GM19467 (cell line): ENCODE results near the gene USP13.

Experiments used
- ATAC-seq: cut with Tn5 transposase; IDR thresholded peaks from one replicate; pipeline ENCODE4 v1.9.1; 2021; ENCODE audit warnings: mild to moderate bottlenecking, moderate library complexity; ENCODE audit not compliant: unreplicated experiment

USP13 gene

DNA sequence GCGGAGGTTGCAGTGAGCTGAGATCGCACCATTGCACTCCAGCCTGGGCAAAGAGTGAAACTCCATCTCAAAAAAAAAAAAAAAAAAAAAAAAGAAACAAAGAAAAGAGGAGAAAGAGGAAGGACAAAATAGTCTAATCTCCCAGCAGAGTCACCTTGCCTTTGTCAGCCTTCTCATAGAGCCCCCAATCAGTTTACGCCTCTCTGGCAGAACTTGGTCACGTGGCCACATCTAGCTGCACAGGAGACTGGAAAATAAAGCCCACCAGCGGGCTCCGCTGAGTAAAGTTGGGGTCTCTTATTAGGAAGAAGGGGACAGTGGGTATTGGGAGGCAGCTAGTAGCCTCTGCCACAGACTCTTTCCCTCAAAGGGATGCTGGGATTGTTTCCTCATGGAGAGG, 41.9 kb downstream of the USP13 start:
- no peak for ATAC-seq

DNA sequence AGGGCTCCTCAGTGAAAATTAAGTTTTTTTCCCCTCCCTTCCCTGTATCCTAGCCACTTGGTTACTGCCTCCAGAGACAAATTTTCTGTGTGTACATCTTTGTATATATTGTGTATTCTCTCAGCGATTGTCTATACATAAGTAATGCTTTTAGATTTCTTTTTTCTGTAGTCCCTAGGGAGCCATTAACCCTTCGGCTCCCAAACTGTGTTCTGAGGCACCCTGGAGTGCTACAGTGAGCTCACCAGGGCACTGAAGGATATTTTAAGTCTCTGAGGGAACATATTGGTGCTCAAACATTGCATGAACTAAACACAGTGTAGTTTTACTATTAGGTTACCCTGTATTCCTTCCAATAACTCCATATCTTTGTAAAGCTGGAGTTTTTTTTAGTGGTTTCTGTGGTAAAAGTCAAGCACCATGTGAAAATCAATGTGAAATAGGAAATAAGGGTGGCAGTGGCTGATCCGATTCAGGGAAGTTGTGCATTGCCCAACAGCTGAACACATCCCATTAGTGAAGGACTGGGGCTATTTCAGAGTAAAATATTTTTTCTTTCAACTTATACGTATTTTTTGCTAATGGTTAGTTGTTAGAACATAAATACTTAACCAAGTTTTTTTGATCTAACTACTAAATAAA, 43.0 kb downstream of the USP13 start:
- ATAC-seq, result no peak

DNA sequence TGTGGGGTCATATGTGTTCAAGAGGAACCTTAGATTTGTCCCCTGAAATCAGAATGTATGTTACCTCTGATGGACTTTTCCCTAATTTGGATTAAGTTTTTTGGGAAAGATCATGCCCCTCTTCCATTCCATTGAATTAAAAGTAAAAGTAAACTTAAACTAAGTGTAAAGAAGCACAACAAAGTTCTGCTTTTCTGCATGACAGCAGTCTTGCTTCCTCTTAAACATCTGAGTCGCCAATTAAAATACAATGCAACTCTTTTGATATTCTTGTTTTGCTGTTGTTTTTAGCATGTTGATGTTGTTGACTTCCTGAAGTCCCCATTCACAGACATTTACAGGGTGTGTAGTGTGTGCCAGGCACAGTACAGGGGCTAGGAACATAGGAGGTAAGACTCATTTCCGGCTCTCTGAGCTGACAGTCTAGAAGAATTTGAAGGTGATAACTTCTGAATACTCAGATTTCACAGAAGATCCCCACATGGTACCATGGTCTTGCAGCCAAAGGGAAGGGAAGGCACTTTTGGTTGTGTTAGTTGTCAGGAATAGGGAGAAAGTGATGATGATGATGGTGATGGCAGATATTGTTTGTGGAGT, 45.0 kb downstream of the USP13 start:
- ATAC-seq, result no peak

DNA sequence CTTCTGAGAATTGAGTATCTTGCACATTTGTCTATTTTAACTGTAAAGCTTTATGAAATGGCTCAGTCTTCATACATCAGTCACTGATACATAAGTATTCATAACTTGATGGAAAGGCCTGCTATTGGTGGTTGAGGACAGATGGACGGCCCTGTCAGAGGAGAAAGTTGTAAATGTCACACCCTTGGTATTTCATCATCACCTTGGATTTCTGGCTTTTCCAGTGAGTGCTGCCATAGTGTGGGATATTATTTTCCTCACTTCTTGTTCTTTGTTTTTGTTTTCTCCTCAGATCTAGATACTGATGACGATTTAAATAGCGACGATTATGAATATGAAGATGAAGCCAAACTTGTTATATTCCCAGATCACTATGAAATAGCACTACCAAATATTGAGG, 47.9 kb downstream of the USP13 start:
- no peak for ATAC-seq

DNA sequence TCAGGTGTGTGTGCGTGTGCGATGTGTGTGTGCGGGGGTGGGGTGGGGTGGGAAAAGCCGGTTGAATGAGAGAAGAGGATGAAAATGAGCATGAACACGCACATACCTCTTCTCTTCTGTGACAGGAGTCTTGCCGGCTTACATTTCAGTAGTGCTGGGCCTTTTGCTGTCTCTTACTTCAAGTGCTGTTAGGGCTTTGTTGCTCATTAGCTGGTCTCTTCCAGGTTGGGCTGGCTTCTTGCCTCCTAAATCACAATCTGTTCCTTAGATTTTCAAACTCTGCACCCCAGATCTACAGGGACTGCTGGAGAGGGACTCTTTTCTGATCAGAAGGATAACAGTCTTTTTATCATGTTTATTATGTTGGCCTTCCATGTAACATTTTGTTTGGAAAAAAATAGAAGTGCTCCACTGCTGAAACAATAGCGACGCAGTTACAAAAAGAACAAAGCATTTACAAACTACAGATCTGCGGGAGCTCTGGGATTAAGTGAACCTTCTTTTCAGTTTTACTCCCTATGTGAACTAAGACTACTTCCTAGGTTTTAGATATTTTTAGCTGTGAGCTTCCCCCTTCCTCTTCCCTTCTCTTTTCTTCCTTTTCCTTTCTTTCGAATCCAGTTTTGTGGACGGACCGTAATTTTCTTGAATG, 48.5 kb downstream of the USP13 start:
- ATAC-seq, result no peak

DNA sequence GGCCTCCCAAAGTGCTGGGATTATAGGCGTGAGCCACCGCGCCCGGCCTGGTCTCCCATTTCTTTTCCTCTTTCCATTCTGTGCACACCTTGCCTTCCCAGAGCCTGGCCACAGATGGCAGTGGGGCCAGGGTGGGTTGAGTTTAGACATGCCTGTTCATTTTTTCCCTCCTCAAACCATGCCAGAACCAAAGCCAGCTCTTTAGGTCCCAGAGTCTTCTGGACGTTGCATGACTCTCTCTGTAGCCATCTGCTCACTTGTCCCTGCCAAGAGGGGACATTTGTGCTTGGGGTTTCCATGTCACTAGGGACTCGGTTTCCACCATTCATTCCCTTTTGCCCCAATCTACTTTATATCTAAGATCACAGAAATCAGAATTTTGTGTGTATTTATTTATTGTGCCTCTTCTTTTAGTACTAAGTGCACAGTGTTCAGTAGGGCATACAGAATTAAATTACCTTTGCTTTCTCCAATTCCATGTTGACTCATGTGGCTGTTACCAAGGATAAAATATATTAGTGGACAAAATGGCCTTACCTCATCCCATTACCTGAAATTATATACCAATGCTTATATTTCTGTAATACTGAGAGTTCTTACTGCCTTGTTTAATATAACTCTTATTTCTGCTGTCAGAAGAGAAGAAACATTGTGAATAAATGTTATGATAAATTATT, 49.6 kb downstream of the USP13 start:
- no peak for ATAC-seq

DNA sequence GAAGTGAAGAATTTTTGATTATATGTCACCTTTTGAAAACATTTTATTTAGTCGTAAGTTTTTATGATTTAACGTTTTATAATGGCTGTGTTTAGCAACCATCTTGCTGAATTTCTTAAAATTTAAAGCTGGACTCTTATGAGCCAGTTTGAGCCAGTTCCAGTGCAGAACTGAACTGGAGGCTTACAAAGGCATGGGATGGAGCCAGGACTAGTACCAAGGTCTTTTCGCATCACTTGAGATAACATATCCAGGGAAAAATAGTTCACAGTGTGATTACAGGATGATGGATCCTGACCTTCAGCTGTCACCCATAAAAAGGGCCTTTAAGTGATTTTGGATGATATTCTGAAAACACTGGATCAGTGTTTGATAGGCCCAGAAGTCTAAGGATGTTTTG, 51.0 kb downstream of the USP13 start:
- ATAC-seq, result no peak

DNA sequence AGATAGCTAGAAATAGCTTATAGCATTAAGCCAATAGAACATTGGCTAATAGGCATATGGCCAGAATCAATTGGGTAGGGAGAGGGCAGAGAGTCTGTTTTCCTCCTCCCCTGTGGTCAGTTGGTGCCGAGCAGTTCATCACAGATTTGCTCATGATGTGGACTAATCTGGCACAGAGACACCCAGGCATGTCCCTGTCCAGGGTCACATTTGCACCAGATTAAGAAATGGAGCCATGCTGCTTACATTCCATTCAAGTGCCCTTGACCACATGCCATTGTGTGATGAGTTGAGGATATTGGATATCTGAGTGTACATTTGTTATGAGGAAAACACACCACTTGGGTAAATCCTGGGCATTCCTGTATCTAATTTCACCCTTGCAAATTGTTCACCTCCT, 53.4 kb downstream of the USP13 start:
- no peak for ATAC-seq

DNA sequence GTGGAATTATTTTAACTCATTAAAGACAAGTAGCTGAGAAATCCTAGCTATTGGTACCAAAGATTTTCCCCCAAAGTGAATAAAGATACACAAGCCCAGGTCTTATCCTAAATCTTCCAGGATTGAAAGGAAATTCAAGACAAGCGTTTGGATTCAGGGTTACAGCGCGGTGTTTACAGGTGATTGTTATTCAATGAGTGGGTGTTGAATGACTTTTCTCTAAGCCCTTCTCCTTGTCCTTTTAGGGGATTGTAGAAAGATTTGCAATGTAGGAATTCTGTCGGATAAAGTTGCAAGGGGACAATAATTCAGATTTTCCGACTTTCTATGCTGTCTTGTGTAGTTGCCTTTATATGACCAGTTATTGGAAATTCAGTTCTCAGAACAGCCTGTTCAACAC, 57.2 kb downstream of the USP13 start:
- ATAC-seq, result no peak

DNA sequence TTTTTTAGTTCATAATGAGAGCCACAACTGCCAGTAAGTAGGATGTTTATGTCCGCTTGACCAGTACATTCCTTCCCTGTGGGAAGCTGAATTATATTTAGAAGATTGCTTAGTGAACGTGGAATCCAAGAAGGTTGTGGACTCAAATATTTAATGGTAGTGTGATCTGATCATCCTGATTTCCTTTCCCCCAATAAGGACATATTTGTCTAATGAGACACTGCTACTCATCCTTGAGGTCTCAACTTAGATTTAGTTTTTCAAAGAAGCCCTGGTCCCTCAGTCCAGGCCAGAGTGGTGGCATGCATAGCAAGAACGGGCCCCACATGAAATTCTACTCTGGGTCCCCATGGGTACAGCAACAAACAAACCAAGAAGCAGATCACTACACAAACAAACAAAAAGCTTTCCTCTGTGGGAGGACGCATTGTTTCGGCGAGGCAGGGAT, 60.8 kb downstream of the USP13 start:
- no peak for ATAC-seq

DNA sequence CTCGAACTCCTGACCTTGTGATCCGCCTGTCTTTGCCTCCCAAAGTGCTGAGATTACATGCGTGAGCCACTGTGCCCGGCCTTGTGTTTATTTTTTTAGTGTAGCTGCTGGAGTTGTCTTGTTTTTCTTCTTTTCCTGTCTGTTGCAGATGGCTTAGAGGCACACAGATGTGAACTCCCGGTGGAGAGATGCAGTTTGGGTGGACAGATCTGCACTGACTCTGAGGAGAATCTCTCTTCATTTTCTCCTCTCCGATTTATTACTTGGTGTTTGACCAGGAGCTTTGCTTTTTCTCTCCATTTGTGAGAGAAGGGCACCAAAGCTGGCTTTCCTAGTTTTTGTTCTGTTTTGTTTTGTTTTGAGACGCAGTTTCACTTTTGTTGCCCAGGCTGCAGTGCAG, 62.7 kb downstream of the USP13 start:
- no peak for ATAC-seq

DNA sequence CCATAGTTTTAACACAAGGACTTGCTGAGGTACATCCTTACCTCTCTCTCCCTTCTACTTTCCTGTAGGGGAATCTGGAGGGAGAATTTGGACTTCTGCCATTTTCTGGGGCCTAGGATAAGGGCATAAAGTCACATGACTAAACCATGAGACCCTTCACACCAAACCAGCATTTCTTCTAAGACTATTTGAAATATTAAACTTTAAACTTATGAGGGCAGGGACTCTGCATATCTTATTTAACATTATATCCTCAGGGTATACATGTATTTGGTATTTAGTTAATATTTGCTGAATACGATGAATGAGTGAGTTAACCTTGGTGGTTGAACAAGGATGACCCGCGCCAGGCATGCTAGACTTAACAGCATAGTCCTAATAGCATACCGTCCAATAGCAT, 63.4 kb downstream of the USP13 start:
- no peak for ATAC-seq

DNA sequence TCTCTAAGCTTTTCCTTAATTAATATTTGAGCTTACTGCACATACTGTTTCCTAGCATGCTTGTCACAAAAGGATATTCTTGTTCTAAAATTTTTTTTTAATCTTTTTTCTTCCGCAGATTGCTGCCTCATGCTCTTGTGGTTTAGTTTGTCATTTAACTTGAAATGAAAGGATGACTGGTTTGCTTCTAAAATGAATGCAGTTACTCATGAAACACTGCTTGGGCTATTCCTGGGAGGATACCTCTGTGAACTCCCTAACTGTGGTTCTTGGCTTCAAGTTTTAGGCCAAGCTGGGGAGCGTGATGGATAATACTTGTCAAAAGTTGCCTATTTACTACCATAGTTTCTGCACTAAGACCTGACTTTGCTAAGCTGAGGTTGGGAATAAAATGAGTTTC, 64.0 kb downstream of the USP13 start:
- ATAC-seq, result no peak

DNA sequence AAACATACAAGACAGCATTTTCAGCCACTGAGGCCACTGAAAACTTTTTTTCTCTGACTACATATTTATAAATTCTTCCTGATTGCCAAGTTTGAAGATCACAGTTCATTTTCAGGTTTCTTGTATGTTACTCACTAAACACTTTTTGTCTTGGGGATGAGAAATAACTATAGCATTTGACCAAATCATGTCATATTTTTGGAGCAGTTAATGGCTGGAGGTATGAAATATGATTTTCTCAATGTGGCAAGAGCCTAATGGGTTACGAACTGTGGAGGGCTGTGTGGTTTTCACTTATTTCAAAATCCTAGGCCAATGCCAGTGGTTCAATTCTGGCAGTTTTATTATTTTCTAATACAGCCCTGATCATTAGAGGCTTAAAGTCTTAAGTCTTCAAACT, 64.4 kb downstream of the USP13 start:
- ATAC-seq, result no peak

DNA sequence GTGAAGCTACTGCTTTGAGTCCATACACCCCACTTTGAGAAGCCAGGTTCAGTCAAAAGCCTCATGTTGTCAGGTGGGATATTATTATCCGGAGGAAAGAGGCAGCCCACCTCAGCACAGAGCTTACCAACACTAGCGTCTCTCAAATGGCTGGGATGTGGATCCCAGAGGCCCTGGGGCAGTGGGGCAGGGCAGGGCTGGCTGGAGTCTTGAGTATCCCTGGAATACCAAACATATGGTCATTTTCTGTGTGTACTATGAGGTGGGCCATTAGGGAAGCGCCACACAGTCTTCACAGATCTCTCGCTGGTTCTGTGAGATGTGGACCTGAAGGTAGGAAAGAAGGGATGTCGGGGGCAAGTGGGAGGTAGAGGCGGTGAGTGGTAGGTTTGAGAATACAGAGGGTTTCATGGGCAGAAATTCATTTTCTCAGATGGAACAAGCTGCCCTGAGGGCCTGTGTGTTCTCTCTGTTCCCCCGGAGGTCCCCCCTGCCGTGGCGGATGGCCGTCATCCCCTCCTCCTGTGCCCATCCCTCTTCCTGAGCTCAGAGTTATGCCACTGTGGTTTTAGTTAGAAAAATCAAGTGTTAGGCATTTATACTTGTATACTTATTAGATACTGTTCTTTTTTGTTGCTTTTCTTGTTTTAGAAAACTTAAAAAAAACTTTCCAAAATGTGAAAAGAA, 66.4 kb downstream of the USP13 start:
- no peak for ATAC-seq

DNA sequence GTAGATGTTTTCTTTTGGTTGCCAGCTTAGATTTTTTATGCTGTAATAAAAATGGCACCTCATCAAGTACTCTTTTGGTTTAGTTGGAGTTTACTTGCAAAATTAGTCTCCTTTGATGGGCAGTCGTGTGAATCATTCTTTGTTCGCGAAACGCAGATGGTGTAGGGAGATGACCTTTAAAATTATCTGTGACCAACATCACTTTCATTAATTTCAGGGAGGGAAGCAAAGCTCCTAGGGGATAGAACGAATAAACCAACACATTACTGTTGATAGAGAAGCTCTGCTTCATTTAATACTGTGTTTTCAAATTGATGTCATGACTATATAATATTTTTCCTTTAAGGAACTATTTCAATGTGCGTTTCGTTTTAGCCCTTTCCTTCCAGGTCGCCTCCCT, 67.4 kb downstream of the USP13 start:
- ATAC-seq, result no peak

DNA sequence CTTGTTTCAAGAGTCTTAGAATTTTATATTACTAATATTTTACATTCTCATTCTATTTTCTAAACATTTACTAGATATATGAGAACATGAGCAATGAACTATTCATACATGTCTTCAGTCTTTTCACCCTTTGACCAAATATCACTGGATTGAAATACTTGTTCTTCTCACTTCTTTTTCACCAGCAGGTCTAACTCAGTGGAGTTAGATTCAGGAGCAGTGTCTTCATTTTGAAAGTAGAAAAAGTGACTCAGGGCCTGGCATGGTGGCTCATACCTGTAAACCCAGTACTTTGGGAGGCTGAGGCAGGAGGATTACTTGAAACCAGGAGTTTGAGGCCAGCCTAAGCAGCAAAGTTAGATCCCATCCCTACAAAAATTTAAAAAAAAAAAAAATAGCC, 70.8 kb downstream of the USP13 start:
- no peak for ATAC-seq

DNA sequence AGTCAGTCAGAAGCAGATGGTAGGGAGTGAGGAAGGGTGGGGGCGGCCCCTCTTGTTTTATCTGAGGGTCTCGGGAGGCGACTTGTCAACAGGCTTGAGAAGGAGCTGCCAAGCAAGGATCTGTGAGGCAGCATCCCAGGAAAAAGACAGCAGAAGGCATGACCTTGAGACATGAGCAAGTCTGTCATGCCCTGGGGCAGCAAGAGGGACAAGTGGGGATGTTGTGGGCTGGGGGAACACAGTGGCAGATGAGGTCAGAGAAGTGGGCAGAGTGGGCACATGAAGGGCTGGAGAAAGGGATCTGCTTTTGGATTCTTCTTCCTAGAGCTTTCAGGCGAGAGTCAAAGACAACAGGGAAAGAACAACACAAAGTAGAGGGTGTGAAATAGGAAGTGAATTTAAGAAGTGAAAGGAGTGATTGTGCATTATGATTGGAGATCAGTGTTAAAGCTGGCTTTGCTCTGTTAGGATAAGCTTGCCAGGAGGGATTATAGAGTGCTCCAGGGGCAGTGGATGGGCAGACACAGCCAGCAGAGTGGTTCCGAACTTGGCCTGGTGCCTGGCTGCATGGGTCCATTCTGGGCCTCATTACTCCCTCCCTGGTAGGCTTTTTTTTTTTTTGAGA, 73.3 kb downstream of the USP13 start:
- no peak for ATAC-seq

DNA sequence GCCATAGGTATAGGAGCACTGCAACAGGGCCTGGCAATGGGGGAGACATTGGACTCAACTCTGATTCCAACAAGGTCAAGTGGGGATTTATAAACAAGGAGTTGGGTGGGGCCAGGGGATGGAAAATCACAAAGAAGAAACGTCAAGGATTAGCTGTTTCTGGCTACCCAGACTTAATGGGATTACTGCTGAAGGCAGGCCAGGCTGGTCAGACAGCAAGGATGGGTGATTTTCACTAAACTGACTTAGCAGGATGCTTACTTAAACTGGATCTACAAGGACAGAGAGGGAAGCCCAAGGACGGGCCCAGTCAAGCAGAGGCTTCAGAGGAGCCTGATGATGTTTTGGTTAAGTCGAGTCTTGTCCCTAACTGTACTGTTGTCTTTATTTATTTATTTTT, 76.2 kb downstream of the USP13 start:
- ATAC-seq, result no peak

DNA sequence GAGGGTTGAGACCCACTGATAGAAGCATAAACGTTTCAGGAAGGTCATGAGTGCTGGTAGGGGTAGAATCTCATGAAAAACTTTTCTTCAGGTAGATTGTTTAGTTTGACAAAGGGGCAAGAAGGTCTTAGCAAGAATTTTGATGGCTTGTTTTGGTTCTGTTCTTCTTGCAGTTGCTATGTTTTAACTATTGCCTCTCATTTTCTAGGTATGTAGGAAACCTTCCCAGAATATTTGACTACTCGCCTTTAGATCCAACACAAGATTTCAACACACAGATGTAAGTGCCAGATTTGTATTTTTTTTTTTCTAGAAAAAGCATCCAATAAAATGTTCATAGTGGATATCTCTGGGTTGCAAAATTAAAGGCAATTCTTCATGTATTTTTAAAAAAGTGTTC, 77.1 kb downstream of the USP13 start:
- no peak for ATAC-seq

DNA sequence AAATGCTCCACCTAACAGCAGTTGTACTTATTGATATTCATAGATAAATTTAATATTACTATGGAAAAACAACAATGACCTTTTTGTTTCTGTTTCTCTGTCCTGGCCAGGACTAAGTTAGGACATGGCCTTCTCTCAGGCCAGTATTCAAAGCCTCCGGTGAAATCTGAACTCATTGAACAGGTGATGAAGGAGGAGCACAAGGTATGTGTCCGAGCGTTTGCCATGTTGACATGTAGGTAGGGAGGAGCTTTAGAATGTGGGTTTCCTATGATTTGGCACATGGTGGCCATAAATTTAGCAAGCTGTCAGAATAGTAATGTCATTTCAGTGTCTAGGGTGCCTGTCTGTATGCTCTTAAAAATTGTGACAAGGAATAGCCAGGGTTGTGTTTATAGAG, 77.7 kb downstream of the USP13 start:
- no peak for ATAC-seq
